KG1 (cell line): ENCODE measurements around the gene SHMT1.
A peak's percentile ranks its signal among the peaks of the same experiment; 100 is the strongest.
"Not testable (repeated sequence)": the region's sequence is repeated elsewhere in the genome, so short reads cannot be mapped to it uniquely, and the experiment has no call there.

Source experiments
- DNase-seq: peaks from one replicate; lab custom pipeline; 2025; lab: John Stamatoyannopoulos, UW

SHMT1 gene

DNA sequence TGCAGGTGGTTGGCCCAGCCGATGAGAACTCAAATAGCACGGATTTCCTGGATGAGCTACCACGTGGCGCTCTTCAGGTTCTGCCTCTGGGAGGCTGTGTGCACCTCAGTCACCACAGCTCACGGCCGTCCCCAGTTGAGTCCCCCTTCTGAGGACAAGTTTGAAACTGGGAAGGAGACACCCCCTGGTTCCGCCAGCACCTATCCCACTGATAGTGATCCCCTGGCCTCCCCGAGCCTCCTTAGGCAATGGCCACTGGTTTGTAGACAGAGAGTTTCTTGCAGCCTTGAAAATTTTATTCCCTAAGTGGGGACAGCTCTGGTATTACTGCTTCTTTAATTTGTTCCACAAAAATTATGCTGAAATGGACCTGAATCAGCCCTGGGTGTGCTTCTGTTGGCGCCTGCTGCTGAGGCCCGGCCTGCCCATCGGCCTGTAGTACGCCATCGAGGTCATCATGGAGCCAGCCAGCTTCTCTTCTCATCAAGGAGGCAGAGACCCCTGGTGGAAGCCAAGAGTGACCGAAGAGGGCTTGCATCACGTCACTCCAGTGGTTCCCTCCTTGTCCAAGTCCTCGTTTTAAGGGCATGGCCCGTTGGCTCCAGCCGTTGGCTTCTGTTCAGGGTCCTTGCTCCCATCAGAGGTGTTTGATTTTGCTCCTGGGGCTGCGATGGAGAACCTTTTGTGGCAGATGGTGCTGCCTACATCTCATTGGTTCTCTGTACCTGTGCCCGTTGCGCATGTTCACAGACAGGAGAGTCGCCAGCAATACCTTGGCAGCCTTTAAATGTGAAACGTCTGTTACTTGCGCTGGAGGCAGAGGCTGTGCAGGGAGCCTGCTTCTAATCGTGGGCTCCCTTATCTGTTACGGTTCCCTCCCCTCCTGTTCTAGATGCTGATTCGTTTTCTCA lies 39.0 kb downstream of the SHMT1 start:
- DNase-seq = no peak

- DNase-seq = no peak
Measured at GRCh38 chr17:18323507-18324139, 39.7 kb downstream of the SHMT1 start.

DNA sequence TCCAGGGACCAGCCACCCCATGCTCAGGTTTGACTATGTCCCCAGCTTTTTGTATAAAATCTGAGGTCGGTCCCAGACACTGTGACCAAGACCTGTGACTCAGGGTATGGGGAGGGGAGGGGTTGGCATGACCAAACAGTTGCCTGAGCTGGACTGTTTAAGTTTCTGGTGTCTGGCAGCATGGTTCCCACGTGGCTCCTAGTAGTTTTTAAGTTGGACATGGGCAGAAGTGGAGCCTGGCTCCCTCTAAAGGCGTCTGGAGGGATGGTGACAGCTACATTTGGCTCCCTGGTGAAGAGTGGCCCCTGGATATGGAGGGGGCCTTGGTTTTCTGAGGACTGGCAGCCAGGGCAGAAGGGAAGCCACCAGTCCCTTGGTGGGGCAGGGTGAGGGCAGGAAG lies 40.3 kb downstream of the SHMT1 start:
- no peak for DNase-seq

DNA sequence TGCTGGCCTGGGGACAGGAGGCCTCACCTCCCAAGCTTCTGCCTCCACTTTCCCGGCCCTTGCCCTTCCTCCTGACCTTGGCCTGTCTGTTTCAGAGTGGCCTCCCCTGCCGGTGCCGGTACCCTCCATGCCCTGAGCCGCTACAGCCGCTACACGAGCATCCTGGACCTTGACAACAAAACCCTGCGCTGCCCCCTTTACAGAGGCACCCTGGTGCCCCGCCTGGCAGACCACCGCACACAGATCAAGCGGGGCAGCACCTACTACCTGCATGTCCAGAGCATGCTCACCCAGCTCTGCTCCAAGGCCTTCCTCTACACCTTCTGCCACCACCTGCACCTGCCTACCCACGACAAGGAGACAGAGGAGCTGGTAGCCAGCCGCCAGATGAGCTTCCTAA lies 40.8 kb downstream of the SHMT1 start:
- no peak for DNase-seq

GRCh38 chr17:18321309-18321708 lies 42.0 kb downstream of the SHMT1 start:
- no peak for DNase-seq

- no peak for DNase-seq
Measured at GRCh38 chr17:18320301-18320700, 43.0 kb downstream of the SHMT1 start.

DNA sequence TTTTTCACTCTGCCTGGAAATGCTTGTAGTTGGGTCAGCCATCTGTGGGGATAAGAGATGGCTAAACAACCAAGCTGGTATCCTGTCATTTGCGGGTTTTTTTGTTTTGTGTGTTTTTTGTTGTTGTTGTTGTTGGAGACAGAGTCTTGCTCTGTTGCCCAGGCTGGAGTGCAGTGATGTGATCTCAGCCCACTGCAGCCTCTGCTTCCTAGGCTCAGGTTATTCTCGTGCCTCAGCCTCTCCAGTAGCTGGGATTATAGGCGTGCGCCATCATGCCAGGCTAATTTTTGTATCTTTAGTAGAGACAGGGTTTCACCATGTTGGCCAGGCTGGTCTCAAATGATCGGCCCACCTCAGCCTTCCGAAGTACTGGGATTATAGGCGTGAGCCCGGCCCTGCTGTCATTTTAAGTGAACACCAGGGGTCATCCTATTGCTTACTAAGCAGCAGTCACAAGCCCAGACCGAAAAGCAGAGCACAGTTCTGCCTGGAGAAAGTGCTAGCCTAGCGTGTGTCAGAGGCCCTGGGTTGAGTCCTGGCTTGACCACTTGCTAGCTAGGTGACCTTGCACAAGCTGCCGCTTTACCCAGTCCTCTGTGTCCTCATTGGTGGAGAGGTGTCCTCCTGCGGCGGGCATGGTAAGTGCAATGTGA lies 43.6 kb downstream of the SHMT1 start:
- no peak for DNase-seq

DNA sequence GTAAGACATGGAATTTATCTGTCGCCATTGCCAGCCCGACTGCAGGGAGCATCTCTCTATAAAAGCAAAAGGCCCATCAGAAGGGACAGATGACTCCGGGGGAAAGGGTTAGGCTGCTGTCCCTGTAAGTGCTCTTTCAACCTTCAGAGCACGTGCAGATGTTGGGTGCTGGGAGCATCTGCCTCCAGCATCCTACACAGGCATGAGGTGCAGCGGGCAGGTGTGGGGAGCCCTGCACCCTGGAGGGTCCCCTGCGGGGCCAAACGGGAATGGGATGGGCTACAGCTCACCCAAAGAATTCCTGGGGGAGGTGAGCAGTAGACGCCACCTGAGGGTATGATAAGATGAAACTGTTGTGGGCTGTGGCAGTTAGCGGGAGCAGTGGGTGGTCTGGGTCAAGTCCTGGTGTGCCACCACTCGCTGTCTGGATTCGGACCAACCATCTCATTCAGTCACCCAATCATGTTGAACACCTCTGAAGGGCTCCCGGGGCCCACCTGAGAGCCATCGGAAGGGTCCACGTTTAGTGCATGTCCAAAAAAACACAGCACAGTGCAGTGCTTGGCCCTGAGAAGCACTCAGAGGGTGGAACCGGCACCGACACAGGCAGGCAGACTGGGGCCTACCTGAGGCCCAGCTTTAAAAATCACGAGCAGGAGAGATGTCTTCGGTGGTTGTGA lies 44.4 kb downstream of the SHMT1 start:
- no peak for DNase-seq

DNA sequence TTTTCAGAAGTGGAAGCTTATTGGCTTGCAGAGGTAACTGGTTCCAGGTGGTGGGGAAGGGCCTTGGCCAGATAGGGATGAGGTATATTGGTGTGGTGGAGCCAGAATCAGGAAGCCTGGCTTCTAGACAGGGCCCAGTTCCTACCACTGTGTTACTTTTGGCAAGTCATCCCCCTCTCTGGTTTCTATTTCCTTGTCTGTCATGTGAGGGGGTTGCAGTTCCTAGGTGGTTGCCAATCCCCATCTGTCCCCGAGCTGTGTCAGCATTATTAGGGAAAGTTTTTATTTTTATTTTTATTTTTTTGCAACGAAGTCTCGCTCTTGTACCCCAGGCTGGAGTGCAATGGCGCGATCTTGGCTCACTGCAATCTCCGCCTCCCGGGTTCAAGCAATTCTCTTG lies 45.2 kb downstream of the SHMT1 start:
- no peak for DNase-seq

GRCh38 chr17:18315961-18316360 lies 47.4 kb downstream of the SHMT1 start:
- DNase-seq = no peak

DNA sequence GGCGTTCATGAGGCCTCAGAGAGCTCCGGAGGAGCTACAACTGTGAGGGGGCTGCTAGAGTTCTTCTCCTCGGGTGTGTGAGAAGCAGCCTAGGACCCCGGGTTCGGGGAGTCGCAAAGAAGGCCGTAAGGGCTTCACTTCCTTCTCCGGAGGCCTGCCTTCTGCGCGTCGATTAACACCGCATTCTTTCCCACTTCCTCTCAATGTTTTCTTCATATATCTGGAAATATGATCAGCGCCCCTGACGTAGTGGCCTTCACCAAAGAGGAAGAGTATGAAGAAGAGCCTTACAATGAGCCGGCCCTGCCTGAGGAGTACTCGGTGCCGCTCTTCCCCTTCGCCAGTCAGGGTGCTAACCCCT lies 47.8 kb downstream of the SHMT1 start:
- DNase-seq = no peak

- DNase-seq = peak; percentile 48
Measured at GRCh38 chr17:18314731-18315561, 48.4 kb downstream of the SHMT1 start, which contains the start of the genes SMCR8 and TOP3A. SMCR8 (plus strand) TSS chr17:18315293; CDS start chr17:18315790, 497 bp downstream. TOP3A (minus strand) TSS chr17:18314994; CDS start chr17:18314778, 216 bp downstream.

GRCh38 chr17:18314059-18314730 lies 49.2 kb downstream of the SHMT1 start:
- DNase-seq = no peak

DNA sequence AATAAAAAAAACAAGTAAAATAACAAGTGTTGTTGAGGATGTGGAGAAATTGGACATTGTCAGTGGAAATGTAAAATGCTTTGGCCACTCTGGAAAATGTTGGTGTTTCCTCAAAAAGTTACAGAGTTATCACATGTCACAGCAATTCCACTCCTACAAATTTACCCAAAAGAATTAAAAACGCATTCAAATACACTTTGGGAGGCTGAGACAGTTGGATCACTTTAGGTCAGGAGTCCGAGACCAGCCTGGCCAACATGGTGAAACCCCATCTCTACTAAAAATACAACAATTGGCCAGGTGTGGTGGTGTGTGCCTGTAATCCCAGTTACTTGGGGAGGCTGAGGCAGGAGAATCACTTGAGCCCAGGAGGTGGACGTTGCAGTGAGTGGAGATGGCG lies 54.1 kb downstream of the SHMT1 start:
- no peak for DNase-seq

- not testable (repeated sequence) for DNase-seq
Measured at GRCh38 chr17:18303206-18303605, 60.1 kb downstream of the SHMT1 start.

- DNase-seq = no peak
Measured at GRCh38 chr17:18300725-18301480, 62.4 kb downstream of the SHMT1 start.

DNA sequence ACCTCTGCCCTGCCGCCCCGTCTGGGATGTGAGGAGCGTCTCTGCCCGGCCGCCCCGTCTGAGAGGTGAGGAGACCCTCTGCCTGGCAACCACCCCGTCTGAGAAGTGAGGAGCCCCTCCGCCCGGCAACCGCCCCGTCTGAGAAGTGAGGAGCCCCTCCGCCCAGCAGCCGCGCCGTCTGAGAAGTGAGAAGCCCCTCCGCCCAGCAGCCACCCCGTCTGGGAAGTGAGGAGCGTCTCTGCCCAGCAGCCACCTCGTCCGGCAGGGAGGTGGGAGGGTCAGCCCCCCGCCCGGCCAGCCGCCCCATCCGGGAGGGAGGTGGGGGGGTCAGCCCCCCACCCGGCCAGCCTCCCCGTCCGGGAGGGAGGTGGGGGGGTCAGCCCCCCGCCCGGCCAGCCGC lies 65.3 kb downstream of the SHMT1 start:
- not testable (repeated sequence) for DNase-seq

GRCh38 chr17:18291718-18292540 lies 71.4 kb downstream of the SHMT1 start:
- DNase-seq = no peak

GRCh38 chr17:18285296-18285695 lies 78.1 kb downstream of the SHMT1 start:
- DNase-seq = no peak
